Trophoblast cell (in vitro differentiated cells and primary cell): ENCODE measurements around the gene GNA12.
"Not testable (repeated sequence)": the region's sequence is repeated elsewhere in the genome, so short reads cannot be mapped to it uniquely, and the experiment has no call there.

ENCODE experiments used
- DNase-seq, 2 donors: peaks; one replicate each; pipeline ENCODE4 v3.0.0-alpha.2; 2016
- H2AFZ ChIP-seq: 2 replicates; pipeline ENCODE4 v1.6.1; 2013; ENCODE audit warnings: low read length, moderate library complexity, mild to moderate bottlenecking; ENCODE audit not compliant: insufficient read depth, poor library complexity
- H2AK5ac ChIP-seq: 2 replicates; pipeline ENCODE4 v1.6.1; 2013; ENCODE audit warnings: mild to moderate bottlenecking, low read length
- H2BK120ac ChIP-seq: 2 replicates; pipeline ENCODE4 v1.6.1; 2013; ENCODE audit warnings: low read length, mild to moderate bottlenecking, moderate library complexity; ENCODE audit not compliant: insufficient read depth, poor library complexity
- H2BK12ac ChIP-seq: 2 replicates; pipeline ENCODE4 v1.6.1; 2013; ENCODE audit warnings: mild to moderate bottlenecking, low read length, moderate library complexity
- H2BK5ac ChIP-seq: 2 replicates; pipeline ENCODE4 v1.6.1; 2013; ENCODE audit warnings: low read length, low read depth, moderate library complexity, mild to moderate bottlenecking; ENCODE audit not compliant: poor library complexity
- H3K14ac ChIP-seq: 2 replicates; pipeline ENCODE4 v1.6.1; 2013; ENCODE audit warnings: mild to moderate bottlenecking, low read length
- H3K18ac ChIP-seq: 2 replicates; pipeline ENCODE4 v1.6.1; 2013; ENCODE audit warnings: mild to moderate bottlenecking, low read length
- H3K23ac ChIP-seq: 2 replicates; pipeline ENCODE4 v1.6.1; 2013; ENCODE audit warnings: low read length
- H3K27ac ChIP-seq: 2 replicates; pipeline ENCODE4 v1.5.1; 2013; ENCODE audit warnings: low read depth, mild to moderate bottlenecking, inconsistent platforms, low read length, moderate library complexity
- H3K27me3 ChIP-seq: 2 replicates; pipeline ENCODE4 v1.6.1; 2013; ENCODE audit warnings: inconsistent platforms, mild to moderate bottlenecking, low read length, moderate library complexity; ENCODE audit not compliant: insufficient read depth
- H3K36me3 ChIP-seq, 2 experiments: 1 replicate in 1 of 2; 2 replicates in 1 of 2; pipeline ENCODE4 v1.6.1; 2013; ENCODE audit warnings: low read length in 2 of 2, mild to moderate bottlenecking in 2 of 2, moderate library complexity in 1 of 2; ENCODE audit not compliant: insufficient read depth in 2 of 2, control insufficient read depth in 1 of 2
- H3K4ac ChIP-seq: 2 replicates; pipeline ENCODE4 v1.6.1; 2013; ENCODE audit warnings: low read depth, mild to moderate bottlenecking, low read length, moderate library complexity
- H3K4me1 ChIP-seq, 2 experiments: 1 replicate in 1 of 2; 2 replicates in 1 of 2; pipeline ENCODE4 v1.6.1; 2013; ENCODE audit warnings: low read length in 2 of 2, mild to moderate bottlenecking in 2 of 2, moderate library complexity in 1 of 2; ENCODE audit not compliant: insufficient read depth in 2 of 2, control insufficient read depth in 1 of 2
- H3K4me2 ChIP-seq: 2 replicates; pipeline ENCODE4 v1.6.1; 2013; ENCODE audit warnings: inconsistent platforms, mild to moderate bottlenecking, low read length, moderate library complexity
- H3K4me3 ChIP-seq: 2 replicates; pipeline ENCODE4 v1.5.1; 2013; ENCODE audit warnings: mild to moderate bottlenecking, low read depth, low read length, inconsistent platforms
- H3K79me1 ChIP-seq: one replicate; pipeline ENCODE4 v1.6.1; 2013; ENCODE audit warnings: low read length
- H3K79me2 ChIP-seq: 2 replicates; pipeline ENCODE4 v1.6.1; 2013; ENCODE audit warnings: low read length, mild to moderate bottlenecking; ENCODE audit not compliant: control insufficient read depth, insufficient read depth, poor library complexity
- H3K9ac ChIP-seq: 2 replicates; pipeline ENCODE4 v1.6.1; 2013; ENCODE audit warnings: mild to moderate bottlenecking, low read length
- H3K9me3 ChIP-seq: 2 replicates; pipeline ENCODE4 v1.6.1; 2013; ENCODE audit warnings: low read depth, mild to moderate bottlenecking, control low read depth, inconsistent platforms, low read length; ENCODE audit not compliant: insufficient read depth
- H4K12ac ChIP-seq: 2 replicates; pipeline ENCODE4 v1.6.1; 2013; ENCODE audit warnings: low read depth, mild to moderate bottlenecking, low read length, moderate library complexity
- H4K8ac ChIP-seq: 2 replicates; pipeline ENCODE4 v1.6.1; 2013; ENCODE audit warnings: low read depth, mild to moderate bottlenecking, low read length, moderate library complexity
- H4K91ac ChIP-seq: one replicate; pipeline ENCODE4 v1.6.1; 2013; ENCODE audit warnings: low read depth, mild to moderate bottlenecking, low read length, moderate library complexity
- WGBS: extraction: QIAGEN DNeasy Blood & Tissue Kit; methylation state at CpG from one replicate; pipeline ENCODE4 v1.1.7; 2013; ENCODE audit warnings: missing lambda C conversion rate; ENCODE audit not compliant: insufficient read length, insufficient coverage; ENCODE audit errors: extremely low coverage; 5-methylcytosine and 5-hydroxymethylcytosine counted together

The GNA12 gene

GRCh38 chr7:2856388-2857169 is 12.5 kb upstream of the GNA12 start:
- DNase-seq, result peak in 1 of 2 donors; percentile 57

GRCh38 chr7:2855386-2855785 is 11.3 kb upstream of the GNA12 start:
- H3K79me2 ChIP-seq, result no peaks in the 10 kb centered on the region
- no peak overlapping the region for H3K4ac ChIP-seq
- no peak for DNase-seq
- peaks cover 4 to 6% of the 10 kb centered on the region in 2 experiments for H3K4me1 ChIP-seq
- H2AFZ ChIP-seq, result no peak overlapping the region
- no peak overlapping the region for H3K4me3 ChIP-seq
- H2BK120ac ChIP-seq, result no peak overlapping the region
- no peaks in the 10 kb centered on the region for H3K79me1 ChIP-seq
- H3K36me3 ChIP-seq, result no peaks in the 10 kb centered on the region
- H4K8ac ChIP-seq, result no peak overlapping the region
- no peak overlapping the region for H3K4me2 ChIP-seq
- no peak overlapping the region for H3K14ac ChIP-seq
- no peak overlapping the region for H3K23ac ChIP-seq
- H3K9ac ChIP-seq, result no peak overlapping the region
- no peak overlapping the region for H2BK12ac ChIP-seq
- H3K9me3 ChIP-seq, result peaks cover 4% of the 10 kb centered on the region
- H4K12ac ChIP-seq, result no peak overlapping the region
- no peak overlapping the region for H3K18ac ChIP-seq
- no peaks in the 10 kb centered on the region for H3K27me3 ChIP-seq
- no peak overlapping the region for H4K91ac ChIP-seq
- H2BK5ac ChIP-seq, result no peak overlapping the region
- H3K27ac ChIP-seq, result no peak overlapping the region
- no CpG with 5 or more reads among the region's 6 CpGs for WGBS
- no peak overlapping the region for H2AK5ac ChIP-seq

More at GRCh38 chr7:2856388-2857169, 12.5 kb upstream of the GNA12 start:
- Histone ChIP-seq H3K27me3 (no peaks in the 10 kb centered on the region), H3K27ac (no peak overlapping the region), H3K36me3 (no peaks in the 10 kb centered on the region), H2BK120ac (no peak overlapping the region), H3K18ac (no peak overlapping the region), H4K91ac (no peak overlapping the region), H2AFZ (no peak overlapping the region), H3K79me2 (no peaks in the 10 kb centered on the region), H2AK5ac (peak overlapping the region; percentile 8), H3K4me2 (no peak overlapping the region), H3K14ac (no peak overlapping the region), H3K9me3 (peaks cover 4% of the 10 kb centered on the region), H3K4ac (no peak overlapping the region), H3K23ac (no peak overlapping the region), H4K12ac (no peak overlapping the region), H3K4me3 (no peak overlapping the region), H2BK5ac (peak overlapping the region; percentile 11), H3K9ac (no peak overlapping the region), H2BK12ac (peak overlapping the region; percentile 58), H3K79me1 (no peaks in the 10 kb centered on the region), H3K4me1 (peaks cover 4 to 6% of the 10 kb centered on the region in 2 experiments), H4K8ac (no peak overlapping the region)
- no CpG with 5 or more reads among the region's 5 CpGs for WGBS

DNA sequence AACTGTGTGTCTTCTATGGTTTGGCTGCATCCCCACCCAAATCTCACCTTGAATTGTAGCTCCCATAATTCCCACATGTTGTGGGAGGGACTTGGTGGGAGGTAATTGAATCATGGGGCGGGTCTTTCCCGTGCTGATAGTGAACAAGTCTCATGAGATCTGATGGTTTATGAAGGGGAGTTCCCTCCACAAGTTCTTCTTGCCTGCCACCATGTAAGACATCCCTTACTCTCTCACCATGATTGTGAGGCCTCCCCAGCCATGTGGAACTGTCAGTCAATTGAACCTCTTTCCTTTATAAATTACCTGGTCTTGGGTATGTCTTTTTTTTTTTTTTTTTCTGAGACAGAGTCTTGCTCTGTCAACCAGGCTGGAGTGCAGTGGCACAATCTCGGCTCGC is 9.4 kb upstream of the GNA12 start:
- H3K18ac ChIP-seq, H2AFZ ChIP-seq, H3K4ac ChIP-seq, DNase-seq, H4K12ac ChIP-seq, H3K79me1 ChIP-seq, H3K9me3 ChIP-seq, H3K27me3 ChIP-seq, H4K8ac ChIP-seq, H3K4me1 ChIP-seq, H3K4me3 ChIP-seq, H2BK12ac ChIP-seq, H3K27ac ChIP-seq, H2BK120ac ChIP-seq, H3K36me3 ChIP-seq, H3K14ac ChIP-seq, H4K91ac ChIP-seq, H2AK5ac ChIP-seq, H3K9ac ChIP-seq, H2BK5ac ChIP-seq, H3K23ac ChIP-seq, H3K4me2 ChIP-seq, H3K79me2 ChIP-seq: not testable (repeated sequence)
- no CpG with 5 or more reads among the region's 4 CpGs for whole genome bisulfite sequencing

GRCh38 chr7:2853147-2853546 is 9.0 kb upstream of the GNA12 start:
- Histone ChIP-seq H2AFZ (no peak overlapping the region), H3K27me3 (no peaks in the 10 kb centered on the region), H4K12ac (no peak overlapping the region), H4K91ac (no peak overlapping the region), H3K27ac (no peak overlapping the region), H3K4me1 (peaks cover 4 to 6% of the 10 kb centered on the region in 2 experiments), H3K4me3 (no peak overlapping the region), H3K18ac (no peak overlapping the region), H3K79me2 (no peaks in the 10 kb centered on the region), H3K4me2 (no peak overlapping the region), H3K23ac (no peak overlapping the region), H2BK12ac (no peak overlapping the region), H2BK120ac (no peak overlapping the region), H4K8ac (no peak overlapping the region), H3K4ac (no peak overlapping the region), H3K79me1 (no peaks in the 10 kb centered on the region), H3K14ac (no peak overlapping the region), H3K9ac (no peak overlapping the region), H3K9me3 (peaks cover 4% of the 10 kb centered on the region), H2BK5ac (no peak overlapping the region), H2AK5ac (no peak overlapping the region), H3K36me3 (no peaks in the 10 kb centered on the region)
- DNase-seq, result no peak
- WGBS, result no CpG with 5 or more reads among the region's 3 CpGs
